ENCODE measurements around the gene ATP7B.

ATP7B gene

DNA sequence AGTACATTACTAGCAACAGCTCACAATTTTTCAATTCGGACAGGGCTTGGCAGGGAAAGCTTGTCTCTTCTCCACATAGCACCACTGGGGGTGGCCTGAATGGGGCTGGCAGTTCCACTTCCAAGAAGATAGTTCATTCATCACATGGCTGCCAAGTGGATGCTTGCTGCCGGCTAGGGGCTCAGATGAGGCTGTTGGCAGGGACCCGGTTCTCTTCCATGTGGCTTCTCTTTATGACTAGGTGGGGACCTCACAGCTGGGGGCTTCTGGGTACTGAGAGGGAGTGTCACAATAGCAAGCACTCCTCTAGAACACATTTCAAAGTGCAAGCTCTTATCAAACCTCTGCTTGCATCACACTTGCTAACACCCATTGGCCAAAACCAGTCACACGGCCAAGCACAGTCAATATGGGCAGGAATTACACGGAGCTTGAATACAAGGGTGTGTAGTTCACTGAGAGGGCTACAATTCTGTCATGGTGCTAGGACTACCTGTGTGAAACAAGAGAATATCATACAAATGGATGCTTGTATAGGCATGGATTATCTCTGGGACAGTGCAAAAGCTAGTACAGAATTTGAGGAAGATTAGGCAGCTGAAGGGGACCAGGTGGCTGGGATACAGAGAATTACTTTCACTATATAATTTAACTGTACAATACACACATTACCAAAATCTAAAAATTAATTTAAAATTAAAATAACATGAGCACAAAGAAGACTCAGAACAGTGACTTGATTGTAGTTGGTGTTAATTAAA is 32.3 kb downstream of the ATP7B start:
- DNase-seq (ENCODE audit: low read depth in 2 of 2): no peak

DNA sequence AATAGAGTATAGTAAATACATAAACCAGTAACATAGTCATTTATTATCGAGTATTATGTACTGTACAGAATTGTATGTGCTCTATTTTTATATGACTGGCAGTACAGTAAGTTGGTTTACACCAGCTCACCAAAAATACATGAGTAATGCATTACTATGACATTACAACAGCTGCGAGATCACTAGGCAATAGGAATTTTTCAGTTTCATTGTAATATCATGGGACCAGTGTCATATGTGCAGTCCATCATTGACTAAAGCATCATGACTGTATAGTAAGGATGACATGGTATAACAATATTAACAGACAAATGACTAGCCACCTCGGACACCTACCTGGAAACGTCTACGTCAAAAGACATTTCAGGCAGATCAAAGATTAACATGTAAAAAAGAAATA is 33.6 kb downstream of the ATP7B start:
- no peak for DNase-seq (ENCODE audit: low read depth in 2 of 2)

DNA sequence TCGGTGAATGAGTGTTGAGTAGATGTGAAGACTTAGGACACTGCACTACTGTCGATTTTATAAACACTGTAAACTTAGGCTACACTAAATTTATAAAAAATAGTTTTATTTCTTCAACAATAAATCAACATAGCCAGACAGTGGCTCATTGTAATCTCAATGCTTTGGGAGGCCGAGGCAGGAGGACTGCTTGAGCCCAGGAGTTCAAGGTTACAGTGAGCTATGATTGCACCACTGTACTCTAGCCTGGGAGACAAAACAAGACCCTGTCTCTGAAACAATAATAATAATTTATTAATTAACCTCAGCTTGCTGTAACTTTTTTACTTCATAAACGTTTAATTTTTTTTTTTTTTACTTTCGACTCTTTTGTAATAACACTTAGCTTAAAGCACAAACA is 34.4 kb downstream of the ATP7B start:
- DNase-seq (ENCODE audit: low read depth in 2 of 2): no peak

DNA sequence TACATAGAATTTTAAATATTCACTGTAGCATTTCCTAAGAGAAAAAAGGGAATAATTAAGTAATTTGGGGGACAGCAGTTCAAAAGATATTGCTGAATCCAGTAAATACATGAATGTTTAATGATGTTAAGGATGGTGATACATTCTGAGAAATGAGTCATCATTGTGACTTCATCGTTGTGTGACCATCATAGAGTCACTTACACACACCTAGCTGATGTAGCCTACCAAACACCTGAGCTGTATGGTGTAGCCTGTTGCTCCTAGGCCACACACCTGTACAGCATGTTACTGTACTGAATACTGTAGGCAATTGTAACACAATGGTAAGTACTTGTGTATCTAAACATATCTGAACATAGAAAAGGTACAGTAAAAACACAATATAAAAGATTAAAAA is 34.8 kb downstream of the ATP7B start:
- no peak for DNase-seq (ENCODE audit: low read depth in 2 of 2)

DNA sequence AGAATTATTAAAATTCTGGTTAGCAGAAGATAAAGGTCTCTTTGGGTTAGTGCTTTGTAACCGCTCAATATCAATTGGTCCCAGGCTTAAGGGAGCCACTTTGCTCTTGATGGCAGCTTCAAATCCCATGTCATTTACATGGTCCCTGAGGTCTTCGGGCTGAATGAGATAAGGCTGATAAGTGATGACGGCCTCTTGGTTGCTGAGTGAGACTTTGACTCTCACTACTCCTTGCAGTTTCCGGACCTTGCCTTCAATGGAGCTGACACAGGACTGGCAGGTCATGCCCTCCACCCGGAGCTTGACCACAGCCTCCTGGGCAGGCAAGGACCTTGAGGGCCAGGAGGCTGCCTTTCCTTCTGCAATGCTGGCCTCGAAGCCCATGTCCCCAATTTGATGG is 36.8 kb downstream of the ATP7B start:
- DNase-seq (ENCODE audit: low read depth in 2 of 2): no peak

DNA sequence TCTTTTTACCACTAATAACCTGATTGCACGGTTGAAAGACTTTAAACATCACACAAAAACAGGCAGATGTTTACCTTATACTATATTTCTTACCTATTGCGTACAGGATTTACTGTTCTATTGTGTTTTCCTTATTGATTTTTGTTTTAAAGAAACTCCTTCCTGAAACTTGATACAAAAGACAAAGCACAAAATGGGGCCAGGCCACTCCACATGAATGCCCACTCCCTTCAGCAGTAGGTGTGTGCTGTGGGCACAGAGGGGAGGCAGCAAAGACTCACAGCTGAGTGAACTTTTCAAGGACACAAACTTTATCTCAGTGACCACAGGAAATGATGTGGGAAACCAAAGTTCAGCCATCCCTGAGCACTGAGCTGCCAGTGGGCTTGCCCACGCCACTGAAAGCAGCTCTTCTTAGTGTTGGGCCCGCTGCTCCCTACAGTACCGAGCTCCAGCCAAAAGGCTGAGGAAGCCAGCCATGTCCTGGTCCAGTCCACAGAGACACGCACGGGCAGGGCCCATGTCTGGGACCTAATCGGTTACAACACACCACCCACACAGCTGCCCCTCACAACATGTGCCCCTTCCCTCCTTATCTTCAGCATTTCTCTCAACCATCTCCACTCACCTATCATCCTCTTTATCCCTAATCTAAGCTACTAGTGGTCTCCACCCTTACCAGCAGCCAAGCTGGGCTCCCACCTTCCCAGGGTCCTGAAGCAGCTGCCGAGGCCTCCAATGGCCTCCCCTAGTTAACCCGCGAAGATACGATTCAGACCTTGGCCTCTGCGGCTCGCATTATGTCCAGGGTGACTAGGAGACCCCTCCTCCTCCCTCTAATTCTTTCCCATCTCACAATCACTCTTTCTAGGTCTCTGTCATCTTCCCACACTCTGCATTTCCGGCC is 39.5 kb downstream of the ATP7B start:
- DNase-seq (ENCODE audit: low read depth in 2 of 2): no peak

DNA sequence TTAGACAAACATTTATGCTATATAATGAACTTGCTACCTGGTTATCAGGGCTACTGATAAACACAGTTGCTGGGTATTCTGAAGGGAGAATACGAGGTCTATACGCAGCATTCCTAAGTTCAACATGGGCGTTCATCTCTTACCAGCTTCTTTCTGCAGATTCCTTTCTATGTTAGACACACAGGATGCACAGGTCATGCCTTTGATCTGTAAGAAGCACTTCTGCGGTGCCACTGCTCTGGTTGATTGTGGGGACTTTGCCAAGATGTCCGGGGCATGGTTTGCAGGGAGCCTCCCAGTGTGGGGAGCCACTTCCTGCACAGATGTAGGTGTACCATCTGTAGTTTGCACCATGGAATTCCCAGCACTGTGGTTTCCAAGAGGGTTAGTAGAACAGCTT is 40.9 kb downstream of the ATP7B start:
- DNase-seq (ENCODE audit: low read depth in 2 of 2): no peak

DNA sequence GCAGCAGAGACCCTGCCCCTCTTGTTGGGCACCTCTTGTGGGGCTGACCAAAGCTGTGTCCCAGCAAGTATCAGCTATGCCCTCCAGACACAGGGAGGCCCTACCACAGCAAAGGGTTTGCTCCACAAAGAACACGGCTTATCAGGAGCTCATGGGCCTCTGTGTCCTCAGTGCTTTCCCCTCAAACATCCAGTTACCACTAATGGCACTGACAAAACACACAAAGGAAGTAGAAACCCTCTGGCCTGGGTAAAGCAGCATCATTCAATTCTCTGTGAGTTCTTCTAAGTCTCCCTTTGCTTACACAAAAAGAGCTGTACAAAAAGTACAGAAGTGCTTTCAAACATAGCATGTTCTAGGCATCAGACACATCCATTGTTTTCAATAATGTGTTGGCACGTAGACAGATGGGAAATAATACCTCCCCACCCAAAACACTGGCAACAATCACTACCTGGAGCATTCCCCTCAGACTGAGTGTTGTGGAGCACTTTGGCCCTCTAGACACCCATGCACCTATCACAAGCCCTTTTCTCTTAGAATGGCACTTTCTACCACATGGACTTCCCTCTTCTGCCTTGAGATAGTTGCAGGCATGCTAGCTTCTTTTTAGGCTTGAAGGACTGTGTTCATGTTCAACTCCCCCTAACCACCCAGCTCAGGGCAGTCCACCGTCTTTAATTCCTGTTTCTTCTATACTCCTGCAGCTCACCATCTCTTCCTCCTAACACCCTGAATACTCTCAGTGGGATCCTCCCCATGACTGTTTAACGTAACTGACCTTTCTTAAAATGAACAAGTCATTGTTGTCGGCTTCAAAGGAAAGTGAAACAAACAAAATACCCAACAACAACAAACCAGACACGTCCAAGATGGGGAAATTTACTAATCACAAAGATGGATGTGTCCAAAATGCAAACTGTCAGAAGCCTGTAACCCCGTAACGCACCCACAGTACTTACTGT is 43.5 kb downstream of the ATP7B start:
- DNase-seq (ENCODE audit: low read depth in 2 of 2): no peak

DNA sequence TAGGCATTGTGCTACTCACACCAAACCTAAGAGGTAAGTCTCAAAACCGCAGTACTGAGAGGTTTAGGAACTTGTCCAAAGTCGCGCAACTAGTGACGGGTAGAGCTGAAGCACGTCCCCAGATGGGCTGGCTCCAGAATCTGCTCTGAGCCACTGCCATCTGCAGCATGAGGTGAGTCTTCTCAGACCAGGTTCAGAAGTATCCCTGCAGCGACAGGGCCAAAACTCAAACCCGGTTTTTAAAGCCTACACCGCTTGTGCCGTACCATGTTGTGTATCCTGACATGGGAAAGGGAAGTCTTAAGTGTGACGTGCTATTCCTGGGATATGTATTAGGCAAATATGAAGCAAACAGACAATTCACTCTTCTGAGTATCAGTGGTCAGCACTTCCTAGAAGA is 45.1 kb downstream of the ATP7B start:
- no peak for DNase-seq (ENCODE audit: low read depth in 2 of 2)

DNA sequence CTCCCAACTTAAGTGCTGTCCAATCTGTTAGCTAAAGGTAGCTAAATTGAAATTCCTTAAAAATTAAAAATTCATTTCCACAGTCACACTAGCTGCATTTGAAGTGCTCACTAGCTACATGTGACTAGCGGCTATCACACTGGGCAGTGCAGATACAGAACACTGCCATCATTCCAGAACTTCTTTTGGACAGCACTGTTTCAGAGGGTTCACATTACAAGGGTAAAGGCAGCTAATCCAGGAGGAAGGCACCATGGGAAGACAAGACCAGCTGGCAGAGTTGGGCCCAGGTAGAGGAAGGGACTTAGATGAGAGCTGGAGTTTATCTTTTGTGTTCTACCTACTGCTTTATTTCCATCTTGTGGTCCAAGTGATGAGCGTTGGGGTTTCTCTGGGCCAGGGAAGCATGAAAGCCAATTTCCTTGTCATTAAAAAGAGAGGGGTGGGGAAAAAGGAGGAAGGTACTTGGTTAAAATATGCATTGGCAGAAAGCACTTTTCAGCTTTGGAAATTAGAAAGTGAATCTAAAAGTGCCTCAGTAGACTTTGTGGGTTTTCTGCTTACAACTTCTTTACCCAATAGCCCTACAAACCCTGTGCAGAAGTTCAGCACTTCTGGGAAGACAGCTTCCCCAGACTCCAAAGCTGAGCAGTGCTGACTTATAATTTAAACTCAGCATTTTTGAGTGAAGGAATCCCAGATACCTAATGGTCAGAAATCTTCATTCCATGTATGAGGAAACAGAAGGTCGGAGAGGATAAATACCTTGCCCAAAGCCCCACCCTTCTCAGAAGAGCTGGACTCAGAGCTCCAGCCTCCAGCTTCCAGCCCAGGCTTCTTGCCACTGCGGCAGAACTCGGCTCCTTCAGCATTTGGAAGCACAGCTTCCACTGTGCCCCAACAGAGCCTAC is 49.5 kb downstream of the ATP7B start:
- DNase-seq (ENCODE audit: low read depth in 2 of 2): no peak

DNA sequence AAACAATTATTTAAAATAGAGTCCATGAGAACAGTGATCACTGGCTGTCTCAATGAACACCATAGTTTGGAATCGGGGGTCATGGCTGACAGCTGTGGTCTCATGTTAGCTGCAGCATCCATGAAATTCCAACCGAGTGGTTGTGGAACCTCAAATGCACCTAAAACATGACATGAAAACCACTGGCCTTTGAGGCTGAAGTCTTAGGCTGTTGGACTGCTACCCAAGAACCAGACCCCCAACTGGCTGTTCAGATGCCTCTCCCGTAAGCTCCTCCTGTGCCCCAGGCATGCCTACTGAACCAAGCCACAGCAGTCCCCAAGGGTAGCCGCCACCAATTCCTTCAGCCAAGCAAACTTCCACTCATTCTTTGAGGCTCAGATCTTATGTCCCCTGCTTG is 50.5 kb downstream of the ATP7B start:
- DNase-seq (ENCODE audit: low read depth in 2 of 2): no peak

DNA sequence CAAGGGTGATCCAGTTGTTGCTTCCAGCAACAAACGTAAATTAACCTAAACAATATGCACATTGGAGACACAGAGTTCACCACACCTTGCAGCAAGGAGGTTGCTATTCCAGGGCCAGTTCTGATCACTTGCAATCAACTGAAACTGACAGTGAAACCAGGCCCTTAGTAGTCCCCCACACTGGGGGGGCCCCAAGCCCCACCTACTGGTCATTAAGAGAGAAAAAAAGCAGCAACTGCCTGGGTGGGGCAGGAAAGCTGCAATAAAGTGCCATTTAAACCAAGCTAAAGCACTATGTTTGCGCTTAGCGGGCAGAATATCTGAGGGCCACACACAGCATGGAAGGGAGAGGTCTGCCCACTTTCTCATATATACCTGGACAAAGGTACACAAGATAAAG is 51.5 kb downstream of the ATP7B start:
- DNase-seq (ENCODE audit: low read depth in 2 of 2): no peak

DNA sequence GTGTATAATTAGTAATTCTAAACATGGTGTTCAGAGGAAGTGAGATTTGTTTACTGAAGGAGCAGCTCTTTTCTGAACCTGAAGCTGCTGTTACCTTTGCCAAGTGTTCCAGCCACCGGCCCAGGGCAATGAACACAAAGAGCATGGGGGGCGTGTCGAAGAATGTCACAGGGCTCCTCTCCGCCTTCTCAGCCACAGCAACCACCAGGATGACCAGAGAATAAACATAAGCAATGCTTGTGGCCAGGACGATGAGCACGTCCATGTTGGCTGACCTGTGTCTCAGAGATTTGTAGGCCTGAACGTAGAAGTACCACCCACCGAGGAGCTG is 53.1 kb downstream of the ATP7B start:
- DNase-seq (ENCODE audit: low read depth in 2 of 2): no peak

DNA sequence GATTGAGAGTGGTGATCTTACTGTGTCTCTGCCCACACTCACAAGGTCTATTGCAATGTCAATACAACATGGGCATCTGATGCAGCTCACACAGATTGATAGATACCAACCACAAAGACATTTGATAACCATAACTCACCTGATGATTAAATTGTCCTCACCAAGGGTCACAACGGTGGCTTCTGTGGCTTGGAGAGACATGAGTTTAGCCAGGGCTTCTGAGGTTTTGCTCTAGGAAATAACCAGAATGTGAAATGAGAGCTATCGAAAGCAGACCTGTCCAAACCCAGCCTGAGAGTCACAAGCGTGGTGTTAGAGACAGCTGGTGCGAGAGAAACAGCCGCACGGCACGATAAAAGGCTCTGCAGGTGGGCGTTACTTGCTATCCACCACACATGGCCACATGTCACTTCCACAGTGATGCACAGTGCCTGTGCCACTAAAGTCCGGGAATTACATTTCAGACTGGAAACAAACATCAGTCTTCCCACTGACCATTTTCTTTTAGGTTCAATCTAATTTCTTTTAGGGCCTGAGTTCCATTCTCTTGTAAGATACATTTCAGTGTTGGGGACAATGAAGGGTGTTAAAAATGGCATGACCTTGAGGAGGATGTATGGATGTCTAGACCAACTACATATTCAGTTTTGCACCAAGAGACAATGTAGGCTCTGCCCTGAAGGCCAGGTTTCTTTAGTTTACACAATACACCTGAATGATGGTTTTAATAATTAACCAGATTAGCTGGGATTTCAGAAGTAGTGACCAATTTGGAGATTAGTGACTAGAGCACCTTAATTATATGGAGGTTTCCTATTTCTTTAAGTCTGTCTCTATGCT is 53.7 kb downstream of the ATP7B start:
- no peak for DNase-seq (ENCODE audit: low read depth in 2 of 2)

DNA sequence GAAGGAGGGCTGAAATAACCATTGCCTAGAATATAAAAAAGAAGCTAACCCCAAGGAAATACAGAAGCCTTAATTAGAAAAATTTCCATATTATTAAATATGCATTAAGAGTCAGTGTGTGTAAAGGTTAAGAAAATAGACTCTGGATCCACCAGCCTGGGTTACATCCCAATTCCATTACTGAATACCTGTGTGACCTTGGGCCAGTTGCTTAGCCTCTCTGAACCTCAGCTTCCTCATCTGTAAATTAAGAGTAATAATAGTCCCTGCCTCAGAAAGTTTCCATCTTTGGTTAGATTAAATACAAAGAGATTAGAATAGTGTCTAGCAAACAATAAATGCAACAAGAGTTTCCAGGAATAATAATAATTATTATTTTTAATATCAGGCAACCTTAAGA is 54.5 kb downstream of the ATP7B start:
- DNase-seq (ENCODE audit: low read depth in 2 of 2): no peak

DNA sequence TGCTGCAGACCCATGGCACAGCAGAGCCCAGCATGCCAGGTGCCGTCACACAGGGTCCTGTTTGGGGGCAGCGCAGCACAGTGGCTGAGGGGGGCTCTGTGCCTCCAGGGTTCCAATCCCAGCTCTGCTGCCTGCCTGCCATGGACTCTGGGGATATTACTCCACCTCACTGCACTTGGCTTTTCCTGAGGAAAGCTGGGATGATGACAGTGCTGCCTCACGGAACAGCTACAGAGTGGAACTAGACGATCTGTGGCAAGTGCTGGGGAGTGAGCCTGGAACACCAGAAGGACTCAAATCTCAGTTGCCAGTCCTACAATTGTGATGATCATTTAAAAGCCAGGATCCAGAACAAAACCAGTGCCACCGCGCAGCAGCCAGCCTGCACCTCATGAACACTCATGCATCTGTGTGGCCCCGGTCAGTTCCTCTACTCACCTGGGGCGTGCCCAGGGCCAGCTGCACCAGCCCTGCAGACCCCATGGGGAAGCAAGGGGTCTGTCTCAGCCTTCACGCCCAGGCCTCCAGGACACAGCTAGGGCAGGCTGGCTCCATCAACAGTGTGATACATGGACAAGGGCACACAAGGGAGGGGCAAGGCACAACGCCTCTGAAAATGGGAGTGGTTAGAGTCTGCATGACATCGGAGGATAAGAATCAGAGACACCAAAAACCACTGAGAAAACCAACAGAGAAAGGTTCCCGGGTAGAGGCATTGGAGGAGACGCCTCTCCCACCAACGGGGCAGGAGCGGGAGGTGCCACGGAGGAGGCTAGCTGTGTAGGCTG is 55.2 kb downstream of the ATP7B start:
- DNase-seq (ENCODE audit: low read depth in 2 of 2): no peak

DNA sequence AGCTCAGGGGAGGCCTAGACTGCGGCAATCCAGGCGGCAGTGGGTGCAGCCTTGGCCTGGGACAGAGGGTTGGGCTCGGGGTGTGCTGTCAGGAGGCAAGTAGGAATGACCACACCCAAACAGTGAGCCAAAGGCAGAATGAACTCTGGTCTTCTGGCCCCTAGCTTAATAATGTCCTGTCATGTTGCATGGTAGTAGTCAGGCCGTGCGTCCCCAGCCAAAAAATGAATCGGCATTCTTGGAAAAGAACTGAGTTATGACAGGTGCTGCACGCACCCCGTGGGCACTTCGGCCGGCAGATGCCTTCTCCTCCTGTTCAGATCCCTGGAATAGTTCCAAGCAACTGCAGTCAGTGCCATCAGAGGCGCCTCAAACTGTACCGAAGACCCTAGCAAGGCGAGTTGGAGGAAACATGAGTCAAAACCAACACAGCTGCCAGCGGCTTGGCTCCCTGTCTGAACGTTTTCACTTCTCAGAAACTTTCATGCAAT is 55.9 kb downstream of the ATP7B start:
- DNase-seq (ENCODE audit: low read depth in 2 of 2): no peak

DNA sequence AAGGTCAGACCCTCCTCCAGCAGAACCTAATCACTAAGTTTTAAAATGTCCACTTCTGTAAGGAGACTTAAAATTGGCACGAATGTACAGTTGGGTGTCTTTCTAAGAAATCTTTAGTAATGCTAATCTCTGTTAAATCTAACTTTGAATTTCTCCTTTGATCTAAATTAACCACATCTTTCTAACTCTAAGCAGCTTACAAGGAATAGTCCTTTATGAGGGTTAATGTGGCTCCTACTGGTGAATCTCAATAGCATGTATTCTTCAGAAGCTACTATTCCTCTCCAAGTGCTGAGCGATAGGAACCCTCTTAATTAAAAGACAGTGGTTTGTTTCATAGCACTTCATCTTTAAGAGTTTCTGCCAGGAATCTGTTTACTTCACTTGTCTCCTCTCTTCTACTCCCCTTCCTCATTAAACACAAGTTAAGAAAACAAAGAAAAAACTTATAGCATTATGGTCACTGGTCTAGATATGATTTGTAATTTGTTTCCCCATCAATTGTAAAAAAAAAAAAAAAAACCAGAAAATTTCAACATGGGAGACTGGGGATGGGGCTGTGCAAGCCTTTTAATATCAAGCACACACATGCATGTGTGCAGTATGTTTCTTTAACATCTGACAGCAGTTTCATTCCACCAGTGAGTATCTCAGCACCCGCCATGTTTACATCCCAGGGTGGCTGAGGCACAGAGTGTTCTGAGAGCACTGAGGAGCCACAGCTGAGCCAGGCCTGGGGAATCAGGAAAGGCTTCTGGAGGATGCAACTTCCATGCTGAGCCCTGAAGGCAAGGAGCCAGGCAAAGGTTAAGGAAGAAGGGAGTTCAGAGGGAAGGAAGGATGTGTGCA is 57.7 kb downstream of the ATP7B start:
- DNase-seq (ENCODE audit: low read depth in 2 of 2): no peak

All from stimulated activated CD8-positive, alpha-beta memory T cell treated with anti-CD3 and anti-CD28 coated beads, Interleukin-2, amount 100 ng/mL, for 1 hour (primary cell).